HepG2 (cell line): ENCODE data around the gene DPEP2NB. TPM values are rescaled to one million over a fixed set of nuclear protein-coding genes. Genes with fewer than 3 reads are reported as not detected.

ENCODE experiments used
- DR1 ChIP-seq: sonication (generic); formaldehyde crosslinking; IDR thresholded peaks from 2 replicates; pipeline ENCODE4 v1.8.0; 2021; ENCODE audit warnings: mild to moderate bottlenecking, missing genetic modification reagents, inconsistent platforms
- EP300 ChIP-seq, 3 experiments: sonication (generic) in 1 of 3; formaldehyde crosslinking in 1 of 3; IDR thresholded peaks; 2 replicates each; pipeline versions ENCODE4 v1.5.1 to v1.6.1; 2011 to 2020; ENCODE audit warnings: low read depth in 2 of 3, low read length in 2 of 3, borderline replicate concordance in 1 of 3, improper control_type of control experiment in 1 of 3, mild to moderate bottlenecking in 1 of 3, missing genetic modification reagents in 1 of 3, moderate library complexity in 1 of 3
- ESRRA ChIP-seq: sonication (generic); formaldehyde crosslinking; IDR thresholded peaks from 2 replicates; pipeline ENCODE4 v1.5.1; 2020; ENCODE audit warnings: mild to moderate bottlenecking, low read depth, missing genetic modification reagents
- HOXA9 ChIP-seq: sonication (generic); formaldehyde crosslinking; IDR thresholded peaks from 2 replicates; pipeline ENCODE4 v1.8.1; 2022; ENCODE audit warnings: missing genetic modification reagents, mild to moderate bottlenecking, moderate library complexity, borderline replicate concordance
- IRF1 ChIP-seq: sonication (generic); formaldehyde crosslinking; IDR thresholded peaks from 2 replicates; pipeline ENCODE4 v1.4.0; 2020; ENCODE audit warnings: low read depth, mild to moderate bottlenecking, missing genetic modification reagents
- RBAK ChIP-seq: sonication (generic); formaldehyde crosslinking; IDR thresholded peaks from 2 replicates; pipeline ENCODE4 v1.5.1; 2020; ENCODE audit warnings: mild to moderate bottlenecking, missing genetic modification reagents
- SIX1 ChIP-seq: sonication (generic); formaldehyde crosslinking; IDR thresholded peaks from 2 replicates; pipeline ENCODE4 v1.4.0; 2020; ENCODE audit warnings: missing genetic modification reagents, borderline replicate concordance
- SMARCC2 ChIP-seq: fragments of 450-650 bp; IDR thresholded peaks from 2 replicates; pipeline ENCODE4 v1.6.1; 2017; ENCODE audit warnings: antibody characterized with exemption, mild to moderate bottlenecking
- TARDBP ChIP-seq: sonication (generic); formaldehyde crosslinking; IDR thresholded peaks from 2 replicates; pipeline ENCODE4 v1.8.0; 2022; ENCODE audit warnings: mild to moderate bottlenecking, missing genetic modification reagents
- TOPORS ChIP-seq: sonication (generic); formaldehyde crosslinking; IDR thresholded peaks from 2 replicates; pipeline ENCODE4 v1.8.0; 2023; ENCODE audit warnings: mild to moderate bottlenecking, missing genetic modification reagents
- TP53 ChIP-seq: sonication (generic); formaldehyde crosslinking; conservative IDR thresholded peaks from 2 replicates; pipeline ENCODE4 v1.4.0; 2020; ENCODE audit warnings: missing genetic modification reagents
- ZBTB39 ChIP-seq: sonication (generic); formaldehyde crosslinking; IDR thresholded peaks from 2 replicates; pipeline ENCODE4 v1.5.0; 2020; ENCODE audit warnings: missing genetic modification reagents
- ZKSCAN1 ChIP-seq: fragments of 150-350 bp; IDR thresholded peaks from 2 replicates; pipeline ENCODE4 v1.6.1; 2014; ENCODE audit warnings: low read length
- ZKSCAN8 ChIP-seq: IDR thresholded peaks from 2 replicates; pipeline ENCODE4 v1.6.1; 2016; ENCODE audit warnings: borderline replicate concordance, missing genetic modification reagents, missing compliant biosample characterization
- ZNF34 ChIP-seq: sonication (generic); formaldehyde crosslinking; IDR thresholded peaks from 2 replicates; pipeline ENCODE4 v1.4.0; 2020; ENCODE audit warnings: mild to moderate bottlenecking, missing genetic modification reagents, borderline replicate concordance
- ZNF614 ChIP-seq: IDR thresholded peaks from 2 replicates; pipeline ENCODE4 v1.6.1; 2018; ENCODE audit warnings: missing biosample characterization, missing genetic modification reagents, inconsistent platforms, borderline replicate concordance
- polyA plus RNA-seq, 8 experiments: library from polyadenylated mRNA; depleted of rRNA in 3 of 8; stranded (reverse) in 7 of 8; unstranded in 1 of 8; fragments of >200 nt; fragmentation: Illumina TruSeq in 4 of 8; extraction: Trizol in 4 of 8; gene quantifications; 2 replicates each; pipeline versions ENCODE4 v1.2.1 to v1.2.3, GENCODE V29; 2011 to 2016; ENCODE audit warnings: low read depth in 4 of 8, missing spikeins in 1 of 8, mixed read lengths in 1 of 8; ENCODE audit not compliant: insufficient read depth in 1 of 8
- total RNA-seq, 5 experiments: library from RNA; depleted of rRNA; stranded (reverse); fragments of >200 nt; fragmentation: Illumina TruSeq; extraction: Trizol; gene quantifications; 2 replicates each; pipeline ENCODE4 v1.2.3, GENCODE V29; 2016; ENCODE audit warnings: low read depth in 1 of 5
- TF ChIP-seq, protein P1 (sequence below): sonication (generic); formaldehyde crosslinking; conservative IDR thresholded peaks from 2 replicates; pipeline ENCODE4 v1.5.0; 2020; ENCODE audit warnings: missing genetic modification reagents
- TF ChIP-seq, protein P2 (sequence below): sonication (generic); formaldehyde crosslinking; IDR thresholded peaks from 2 replicates; pipeline ENCODE4 v1.8.0; 2023; ENCODE audit warnings: mild to moderate bottlenecking, missing genetic modification reagents
- TF ChIP-seq, protein P3 (sequence below): sonication (generic); formaldehyde crosslinking; IDR thresholded peaks from 2 replicates; pipeline ENCODE4 v1.5.0; 2020; ENCODE audit warnings: missing genetic modification reagents, mild to moderate bottlenecking, borderline replicate concordance
- TF ChIP-seq, protein P4 (sequence below): sonication (generic); formaldehyde crosslinking; IDR thresholded peaks from 2 replicates; pipeline ENCODE4 v1.4.0; 2020; ENCODE audit warnings: missing genetic modification reagents, borderline replicate concordance

The DPEP2NB gene
- total and polyA plus RNA-seq, 2 of the 13 experiments (the other 11 are each of a cell fraction or from before 2014, with no cell fraction given) = not detected

GRCh38 chr16:67965668-67966548, 49.8 kb downstream of the DPEP2NB start (continued):
- peak; percentile 73 for TF ChIP-seq TARDBP (CRISPR knock-in tag)
- TF ChIP-seq, protein P1, sequence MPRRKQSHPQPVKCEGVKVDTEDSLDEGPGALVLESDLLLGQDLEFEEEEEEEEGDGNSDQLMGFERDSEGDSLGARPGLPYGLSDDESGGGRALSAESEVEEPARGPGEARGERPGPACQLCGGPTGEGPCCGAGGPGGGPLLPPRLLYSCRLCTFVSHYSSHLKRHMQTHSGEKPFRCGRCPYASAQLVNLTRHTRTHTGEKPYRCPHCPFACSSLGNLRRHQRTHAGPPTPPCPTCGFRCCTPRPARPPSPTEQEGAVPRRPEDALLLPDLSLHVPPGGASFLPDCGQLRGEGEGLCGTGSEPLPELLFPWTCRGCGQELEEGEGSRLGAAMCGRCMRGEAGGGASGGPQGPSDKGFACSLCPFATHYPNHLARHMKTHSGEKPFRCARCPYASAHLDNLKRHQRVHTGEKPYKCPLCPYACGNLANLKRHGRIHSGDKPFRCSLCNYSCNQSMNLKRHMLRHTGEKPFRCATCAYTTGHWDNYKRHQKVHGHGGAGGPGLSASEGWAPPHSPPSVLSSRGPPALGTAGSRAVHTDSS (CRISPR knock-in tag) = no peak
- TF ChIP-seq ZBTB39 = peak; percentile 82; the same call in 1 of the 2 replicates
- TF ChIP-seq TP53 = peak; percentile 99
- TF ChIP-seq SIX1 (CRISPR knock-in tag) = no peak
- TF ChIP-seq SMARCC2 = no peak
- no peak for TF ChIP-seq DR1 (CRISPR knock-in tag)
- TF ChIP-seq EP300 (IDR thresholded peaks at IDR 0.05; ENCODE audit: low read depth in 2 of 2, low read length in 2 of 2) = no peak
- no peak for TF ChIP-seq EP300 (CRISPR knock-in tag; IDR thresholded peaks at IDR 0.05; ENCODE audit: borderline replicate concordance)
- TF ChIP-seq HOXA9 = no peak
- TF ChIP-seq, protein P2, sequence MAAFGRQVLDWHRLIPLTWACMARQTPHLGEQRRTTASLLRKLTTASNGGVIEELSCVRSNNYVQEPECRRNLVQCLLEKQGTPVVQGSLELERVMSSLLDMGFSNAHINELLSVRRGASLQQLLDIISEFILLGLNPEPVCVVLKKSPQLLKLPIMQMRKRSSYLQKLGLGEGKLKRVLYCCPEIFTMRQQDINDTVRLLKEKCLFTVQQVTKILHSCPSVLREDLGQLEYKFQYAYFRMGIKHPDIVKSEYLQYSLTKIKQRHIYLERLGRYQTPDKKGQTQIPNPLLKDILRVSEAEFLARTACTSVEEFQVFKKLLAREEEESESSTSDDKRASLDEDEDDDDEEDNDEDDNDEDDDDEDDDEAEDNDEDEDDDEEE (CRISPR knock-in tag) = 0 out of 2 replicates have a peak, but pooled peaks have one; percentile 4
- TF ChIP-seq, protein P3, sequence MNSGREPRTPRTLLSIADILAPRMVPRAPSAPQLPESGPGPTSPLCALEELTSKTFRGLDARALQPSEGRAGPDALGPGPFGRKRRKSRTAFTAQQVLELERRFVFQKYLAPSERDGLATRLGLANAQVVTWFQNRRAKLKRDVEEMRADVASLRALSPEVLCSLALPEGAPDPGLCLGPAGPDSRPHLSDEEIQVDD = 0 out of 2 replicates have a peak, but pooled peaks have one; percentile 24
- no peak for TF ChIP-seq TOPORS (CRISPR knock-in tag)
- no peak for TF ChIP-seq ZNF614
- TF ChIP-seq ZNF34 (CRISPR knock-in tag) = peak; percentile 4; the same call in 1 of the 2 replicates
- TF ChIP-seq ZKSCAN1 = no peak
- TF ChIP-seq RBAK = no peak
- peak; percentile 84 for TF ChIP-seq ESRRA (CRISPR knock-in tag)
- TF ChIP-seq IRF1 = 0 out of 2 replicates have a peak, but pooled peaks have one; percentile 48
- TF ChIP-seq ZKSCAN8 (CRISPR knock-in tag) = no peak
- TF ChIP-seq, protein P4, sequence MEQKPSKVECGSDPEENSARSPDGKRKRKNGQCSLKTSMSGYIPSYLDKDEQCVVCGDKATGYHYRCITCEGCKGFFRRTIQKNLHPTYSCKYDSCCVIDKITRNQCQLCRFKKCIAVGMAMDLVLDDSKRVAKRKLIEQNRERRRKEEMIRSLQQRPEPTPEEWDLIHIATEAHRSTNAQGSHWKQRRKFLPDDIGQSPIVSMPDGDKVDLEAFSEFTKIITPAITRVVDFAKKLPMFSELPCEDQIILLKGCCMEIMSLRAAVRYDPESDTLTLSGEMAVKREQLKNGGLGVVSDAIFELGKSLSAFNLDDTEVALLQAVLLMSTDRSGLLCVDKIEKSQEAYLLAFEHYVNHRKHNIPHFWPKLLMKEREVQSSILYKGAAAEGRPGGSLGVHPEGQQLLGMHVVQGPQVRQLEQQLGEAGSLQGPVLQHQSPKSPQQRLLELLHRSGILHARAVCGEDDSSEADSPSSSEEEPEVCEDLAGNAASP = peak; percentile 89
